Heart right ventricle (tissue), 16 donors: ENCODE measurements around the gene CCDC178. TPM values are rescaled to one million over a fixed set of nuclear protein-coding genes. Genes with fewer than 3 reads are reported as not detected.
"Not testable (repeated sequence)": the region's sequence is repeated elsewhere in the genome, so short reads cannot be mapped to it uniquely, and the experiment has no call there.

ENCODE experiments used
- ATAC-seq, 8 donors: fragments of 200-7000 bp; cut with Tn5 transposase; one replicate each; pipeline ENCODE4 v1.9.1; 2020; ENCODE audit warnings: mild to moderate bottlenecking in 8 of 8, moderate library complexity in 8 of 8, moderate number of reproducible peaks in 1 of 8
- DNase-seq, 2 donors: peaks; one replicate each; pipeline ENCODE4 v3.0.0-alpha.2; 2020
- H3K27ac ChIP-seq, 10 donors: fragments of 200-600 bp; sonication (generic) in 2 of 10; one replicate each; pipeline versions ENCODE4 v1.5.0 to v1.8.0; 2020 to 2022; ENCODE audit warnings: mild to moderate bottlenecking in 3 of 10
- H3K27me3 ChIP-seq, 7 donors: fragments of 200-600 bp; one replicate each; pipeline ENCODE4 v1.8.0; 2021 to 2022; ENCODE audit warnings: mild to moderate bottlenecking in 2 of 7
- H3K36me3 ChIP-seq, 9 donors: fragments of 200-600 bp; sonication (generic) in 1 of 9; one replicate each; pipeline versions ENCODE4 v1.5.0 to v1.8.0; 2020 to 2022; ENCODE audit warnings: mild to moderate bottlenecking in 2 of 9
- H3K4me1 ChIP-seq, 9 donors: fragments of 200-600 bp; sonication (generic) in 1 of 9; one replicate each; pipeline versions ENCODE4 v1.5.0 to v1.8.0; 2020 to 2022; ENCODE audit warnings: mild to moderate bottlenecking in 4 of 9
- H3K4me3 ChIP-seq, 10 donors: fragments of 200-600 bp; sonication (generic) in 2 of 10; one replicate each; pipeline versions ENCODE4 v1.5.0 to v1.8.0; 2020 to 2022; ENCODE audit warnings: mild to moderate bottlenecking in 7 of 10, moderate library complexity in 2 of 10
- H3K9me3 ChIP-seq, 11 donors: fragments of 200-600 bp in 10 of 11; sonication (generic) in 2 of 11; one replicate each; pipeline versions ENCODE4 v1.5.0 to v1.8.0; 2013 to 2022; ENCODE audit warnings: mild to moderate bottlenecking in 2 of 11, control low read depth in 1 of 11, moderate library complexity in 1 of 11
- WGBS, 2 donors: extraction: QIAGEN DNeasy Blood & Tissue Kit; methylation state at CpG; one replicate each; pipeline ENCODE4 v1.1.7; 2013; ENCODE audit warnings: inconsistent platforms in 1 of 2; 5-methylcytosine and 5-hydroxymethylcytosine counted together
- intact Hi-C, 10 donors: fragments of 100-400 bp; cut with DNase I; formaldehyde crosslinking; loops; one replicate each; pipeline versions ENCODE4 v1.11.1 to v1.14.2; 2022
- polyA plus RNA-seq, 2 donors: library from polyadenylated mRNA; stranded (reverse); fragments of 200-250 nt; gene quantifications; one replicate each; pipeline ENCODE4 v1.2.3, GENCODE V29; 2013
- total RNA-seq, 10 donors: library from RNA; stranded (reverse); fragmentation: NEBNext Ultra II Directional in 3 of 10; extraction: Animal tissue kit (Norgen Biotek cat#: 25700) in 3 of 10; gene quantifications; one replicate each; pipeline versions ENCODE4 v1.2.1 to v1.2.4, GENCODE V29; 2021 to 2023
- TF ChIP-seq, protein P1 (sequence below), 9 donors: fragments of 200-600 bp; sonication (generic) in 2 of 9; IDR thresholded peaks; one replicate each; pipeline versions ENCODE4 v1.5.0 to v1.8.0; 2021 to 2022; ENCODE audit warnings: antibody characterized with exemption in 9 of 9, mild to moderate bottlenecking in 5 of 9, moderate library complexity in 1 of 9
- donor health status: Arrhythmogenic right ventricular cardiomyopathy.
- donor health status: ischemic (EF 13 %, LVEDD 7.1; RV severe dilation, severe dysfunction).
- donor health status: healthy with polysubstance abuse.
- donor health status: DM: no; HTN: yes; CAD: no.
- donor health status: DM: no; HTN: no; CAD: no.
- donor health status: ischemic (EF 25% LVEDD 6.9; RV normal size, moderate dysfunction).
- donor health status: ischemic (EF 25% LVEDD 5.7; RV mildly dilated, moderate dysfunction).
- donor health status: healthy.
- donor health status: DM: yes; HTN: yes; CAD: no.
- donor health status: Ischemic cardiomyopathy.
- donor health status: ischemic (EF 35%, LVEDD 5.7; RV mildly dilated, moderate dysfunction).
- donor health status: nonischemic (EF 11% LVEDD 7.7; RV severe dilation, severe dysfunction).
- donor health status: DM: yes; HTN: yes; CAD: no.
- donor health status: PGD.
- donor health status: ischemic (EF 29% LVEDD 5.4; RV normal size, mild dysfunction).
- donor health status: nonischemic (EF 23%, LVEDD 6.1; RV moderate dilation, normal function).

CCDC178 gene
- total and polyA plus RNA-seq, 12 donors = 0.28 to 1.5 (median 0.43) TPM; not detected in 6

DNA sequence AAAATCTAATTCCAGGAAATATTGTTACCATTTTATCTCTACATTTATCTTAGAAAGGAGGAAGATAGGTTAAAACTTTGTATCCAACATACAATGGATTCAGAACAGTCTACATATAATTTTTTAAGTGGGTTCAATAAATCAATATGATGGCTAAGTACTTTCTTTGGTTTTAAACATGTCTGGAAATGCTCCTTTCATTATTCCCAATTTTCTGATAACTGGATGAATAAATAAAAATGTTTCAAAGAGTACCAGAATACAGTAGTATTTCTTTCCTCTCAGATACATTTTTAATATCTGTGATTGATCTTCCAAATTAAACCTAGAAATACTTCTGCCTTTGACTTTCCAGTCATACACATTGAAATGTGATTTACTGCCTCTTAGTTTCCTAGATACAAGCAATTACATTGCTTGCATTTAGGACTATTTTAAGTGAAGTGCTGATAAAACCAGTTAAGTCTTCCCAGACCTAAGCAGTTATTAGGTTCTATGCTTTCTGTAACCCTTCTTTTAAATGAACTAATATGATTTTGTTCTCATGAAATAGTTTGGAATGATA lies 283.5 kb downstream of the CCDC178 start:
- TF ChIP-seq, protein P1, sequence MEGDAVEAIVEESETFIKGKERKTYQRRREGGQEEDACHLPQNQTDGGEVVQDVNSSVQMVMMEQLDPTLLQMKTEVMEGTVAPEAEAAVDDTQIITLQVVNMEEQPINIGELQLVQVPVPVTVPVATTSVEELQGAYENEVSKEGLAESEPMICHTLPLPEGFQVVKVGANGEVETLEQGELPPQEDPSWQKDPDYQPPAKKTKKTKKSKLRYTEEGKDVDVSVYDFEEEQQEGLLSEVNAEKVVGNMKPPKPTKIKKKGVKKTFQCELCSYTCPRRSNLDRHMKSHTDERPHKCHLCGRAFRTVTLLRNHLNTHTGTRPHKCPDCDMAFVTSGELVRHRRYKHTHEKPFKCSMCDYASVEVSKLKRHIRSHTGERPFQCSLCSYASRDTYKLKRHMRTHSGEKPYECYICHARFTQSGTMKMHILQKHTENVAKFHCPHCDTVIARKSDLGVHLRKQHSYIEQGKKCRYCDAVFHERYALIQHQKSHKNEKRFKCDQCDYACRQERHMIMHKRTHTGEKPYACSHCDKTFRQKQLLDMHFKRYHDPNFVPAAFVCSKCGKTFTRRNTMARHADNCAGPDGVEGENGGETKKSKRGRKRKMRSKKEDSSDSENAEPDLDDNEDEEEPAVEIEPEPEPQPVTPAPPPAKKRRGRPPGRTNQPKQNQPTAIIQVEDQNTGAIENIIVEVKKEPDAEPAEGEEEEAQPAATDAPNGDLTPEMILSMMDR (IDR thresholded peaks at IDR 0.05) = no peak
- DNase-seq (no peak), ATAC-seq (no peak)
- Histone ChIP-seq H3K9me3 (peaks cover 0 to 4% (median 0%) of the 10 kb centered on the region in 11 donors), H3K27me3 (no peaks in the 10 kb centered on the region), H3K4me3 (no peak overlapping the region), H3K4me1 (no peaks in the 10 kb centered on the region), H3K27ac (no peak overlapping the region), H3K36me3 (no peaks in the 10 kb centered on the region)
- intact Hi-C loops = no loop called here

DNA sequence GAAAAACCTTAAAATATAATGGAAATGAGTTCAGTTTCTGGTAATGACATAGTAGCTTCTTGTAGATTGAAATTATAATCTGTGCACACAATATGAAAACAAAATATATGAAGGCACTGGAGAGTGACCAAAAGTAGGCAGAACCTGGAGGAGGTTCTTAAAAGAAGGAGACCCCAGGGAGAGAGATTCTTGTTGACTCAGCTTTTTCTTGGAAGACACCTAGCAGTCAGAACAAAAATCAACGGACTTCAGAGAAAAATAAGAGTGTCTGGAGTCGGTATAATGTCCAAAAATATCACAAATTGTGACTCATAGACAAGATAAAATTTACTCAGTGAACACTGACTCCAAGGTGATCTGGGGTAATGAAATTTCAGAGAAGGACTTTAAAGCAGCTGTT lies 286.5 kb downstream of the CCDC178 start:
- Histone ChIP-seq H3K27me3 (no peaks in the 10 kb centered on the region), H3K9me3 (peaks cover 0 to 8% (median 0%) of the 10 kb centered on the region in 11 donors), H3K27ac (no peak overlapping the region), H3K4me1 (no peaks in the 10 kb centered on the region), H3K4me3 (no peak overlapping the region), H3K36me3 (no peaks in the 10 kb centered on the region)
- intact Hi-C loops = no loop called here
- DNase-seq (no peak), ATAC-seq (no peak)
- TF ChIP-seq, protein P1 (IDR thresholded peaks at IDR 0.05) = no peak
- 50 to 51% methylated on average over 2 of the region's 2 CpGs for WGBS, 2 donors

DNA sequence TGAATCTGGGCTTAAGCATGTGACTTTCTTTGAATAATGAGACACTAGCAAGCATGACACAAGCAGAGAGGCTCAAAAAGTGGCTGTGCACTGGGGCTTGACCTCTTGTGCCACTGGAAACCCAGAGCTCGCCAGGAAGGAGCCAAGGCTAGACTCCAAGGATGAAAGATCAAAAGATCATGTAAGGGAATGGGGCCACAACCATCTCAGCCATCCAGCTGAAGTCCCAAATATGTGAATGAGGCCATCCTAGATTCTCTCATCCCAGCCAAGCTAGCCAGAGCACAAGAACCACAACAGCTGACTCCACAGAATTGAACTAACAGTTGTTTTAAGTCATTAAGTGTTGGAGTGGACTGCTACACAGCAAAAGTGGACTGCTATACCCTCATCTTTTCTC lies 288.1 kb downstream of the CCDC178 start:
- DNase-seq = no peak
- Histone ChIP-seq H3K4me3 (no peak overlapping the region), H3K27me3 (no peaks in the 10 kb centered on the region), H3K36me3 (no peaks in the 10 kb centered on the region), H3K9me3 (peaks cover 0 to 8% (median 0%) of the 10 kb centered on the region in 11 donors), H3K4me1 (no peaks in the 10 kb centered on the region), H3K27ac (no peak overlapping the region)
- ATAC-seq = no peak
- intact Hi-C loops = no loop called here
- TF ChIP-seq, protein P1 (IDR thresholded peaks at IDR 0.05) = no peak
- 68 to 71% methylated on average over 1 of the region's 1 CpG for WGBS, 2 donors

DNA sequence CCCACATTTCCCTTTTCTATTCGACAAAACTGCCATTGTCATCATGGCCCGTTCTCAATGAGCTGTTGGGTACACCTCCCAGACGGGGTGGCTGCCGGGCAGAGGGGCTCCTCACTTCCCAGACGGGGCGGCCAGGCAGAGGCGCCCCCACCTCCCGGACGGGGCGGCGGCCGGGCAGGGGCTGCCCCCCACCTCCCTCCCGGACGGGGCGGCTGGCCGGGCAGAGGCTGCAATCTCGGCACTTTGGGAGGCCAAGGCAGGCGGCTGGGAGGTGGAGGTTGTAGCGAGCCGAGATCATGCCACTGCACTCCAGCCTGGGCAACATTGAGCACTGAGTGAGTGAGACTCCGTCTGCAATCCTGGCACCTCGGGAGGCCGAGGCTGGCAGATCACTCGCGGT lies 292.7 kb downstream of the CCDC178 start:
- ATAC-seq, H3K36me3 ChIP-seq, H3K27me3 ChIP-seq, intact Hi-C loops, DNase-seq, H3K4me1 ChIP-seq, H3K4me3 ChIP-seq, H3K9me3 ChIP-seq, H3K27ac ChIP-seq: not testable (repeated sequence)
- WGBS, 2 donors = 95 to 96% methylated on average over 25 of the region's 25 CpGs

DNA sequence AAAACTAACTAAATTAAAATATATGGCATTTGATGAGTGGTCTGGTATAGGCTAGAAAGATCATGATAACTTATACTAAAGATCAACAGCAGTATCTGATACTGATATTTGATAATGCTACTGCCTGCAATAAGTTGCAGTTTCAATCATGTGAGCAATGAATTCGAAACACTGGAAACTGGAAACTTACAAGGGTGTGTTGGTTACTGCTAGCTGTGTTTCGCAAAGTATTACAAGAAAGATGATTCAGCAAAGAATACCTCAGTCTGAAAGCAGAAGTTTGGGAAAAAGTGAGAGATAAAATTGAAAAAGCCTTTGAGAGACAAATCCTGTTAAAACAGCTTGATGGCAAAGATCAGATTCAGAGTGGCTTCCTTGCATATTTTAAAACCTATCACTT lies 294.5 kb downstream of the CCDC178 start:
- no peak for ATAC-seq
- no peaks in the 10 kb centered on the region for H3K36me3 ChIP-seq
- no peak overlapping the region for H3K4me3 ChIP-seq
- WGBS, 2 donors = 89% methylated on average over 2 of the region's 2 CpGs
- peaks cover 0 to 8% (median 0%) of the 10 kb centered on the region in 9 donors for H3K4me1 ChIP-seq
- TF ChIP-seq, protein P1 (IDR thresholded peaks at IDR 0.05) = no peak
- DNase-seq = no peak
- intact Hi-C loops = no loop called here
- no peaks in the 10 kb centered on the region for H3K27me3 ChIP-seq
- H3K9me3 ChIP-seq = peaks cover 0 to 8% (median 0%) of the 10 kb centered on the region in 11 donors
- peak overlapping the region in 1 of 10 donors; percentile 5 for H3K27ac ChIP-seq
